K562 (cell line): Measurements from ENCODE around the gene TF. TPM values are rescaled to one million over a fixed set of nuclear protein-coding genes. Genes with fewer than 3 reads are reported as not detected.
A peak's percentile ranks its signal among the peaks of the same experiment; 100 is the strongest.

Source experiments
- ATAC-seq: fragments of 200-7000 bp; cut with Tn5 transposase; 3 replicates; pipeline ENCODE4 v1.9.1; 2020; ENCODE audit warnings: moderate library complexity
- BruUV-seq: library from RNA; stranded (reverse); fragments of 400-500 nt; replicated peaks from 2 replicates; lab custom pipeline; 2021; lab: Mats Ljungman, UMichigan
- CTCF ChIA-PET: fragments of 300-600 bp; formaldehyde crosslinking; extraction: SDS; loops from one replicate; lab custom pipeline; 2021; ENCODE audit warnings: low intra/inter-chr PET ratio; lab: Yijun Ruan, JAX
- POLR2A ChIA-PET: fragments of 300-600, 350-650 bp; sonication (Branson Sonifier 250); formaldehyde crosslinking; extraction: SDS; loops from one replicate; lab custom pipeline; 2021; ENCODE audit warnings: antibody characterized with exemption, inconsistent platforms; lab: Yijun Ruan, JAX
- DNase-seq, 4 experiments: peaks; one replicate each; pipeline versions ENCODE4 v3.0.0 to v3.0.0-alpha.2; 2011 to 2018; ENCODE audit warnings: low spot score in 3 of 4, mixed read lengths in 3 of 4; ENCODE audit errors: extremely low read depth in 1 of 4
- FAIRE-seq: peaks from 2 replicates; lab custom pipeline; 2011; peaks lifted over from hg19 to GRCh38; lab: Jason Lieb, UNC
- H2AFZ ChIP-seq: 2 replicates; pipeline ENCODE4 v1.6.0; 2011; ENCODE audit warnings: low read depth, low read length, control low read depth, inconsistent platforms
- H3K27ac ChIP-seq: fragments of 200-600 bp; 3 replicates; pipeline ENCODE4 v1.8.0; 2011; ENCODE audit warnings: low read depth, mild to moderate bottlenecking, control low read depth, inconsistent platforms, low read length, moderate library complexity, mixed read lengths; ENCODE audit errors: extremely low read depth
- H3K27me3 ChIP-seq, 2 experiments: fragments of 300-600 bp in 1 of 2; 2 replicates in 1 of 2; 3 replicates in 1 of 2; pipeline versions ENCODE4 v1.6.0 to v1.8.0; 2011; ENCODE audit warnings: inconsistent platforms in 2 of 2, low read length in 2 of 2, mild to moderate bottlenecking in 1 of 2, mixed read lengths in 1 of 2, moderate library complexity in 1 of 2; ENCODE audit not compliant: control insufficient read depth in 2 of 2, insufficient read depth in 2 of 2
- H3K36me3 ChIP-seq: fragments of 300-600 bp; 3 replicates; pipeline ENCODE4 v1.8.0; 2011; ENCODE audit warnings: mild to moderate bottlenecking, low read length, inconsistent platforms; ENCODE audit not compliant: control insufficient read depth, insufficient read depth
- H3K4me1 ChIP-seq, 2 experiments: fragments of 200-600 bp in 1 of 2; replicated peaks in 1 of 2; 2 replicates in 1 of 2; 3 replicates in 1 of 2; pipeline versions ENCODE4 v1.5.1 to v1.8.0; 2011; ENCODE audit warnings: inconsistent platforms in 2 of 2, low read length in 2 of 2, mild to moderate bottlenecking in 1 of 2, mixed read lengths in 1 of 2, moderate library complexity in 1 of 2; ENCODE audit not compliant: control insufficient read depth in 2 of 2, insufficient read depth in 2 of 2
- H3K4me2 ChIP-seq: 2 replicates; pipeline ENCODE4 v1.6.1; 2011; ENCODE audit warnings: low read length, control low read depth, inconsistent platforms, mixed read lengths; ENCODE audit not compliant: insufficient read depth
- H3K4me3 ChIP-seq: fragments of 200-600 bp; sonication (generic), shearing (Covaris generic); 2 replicates; pipeline ENCODE4 v1.5.1; 2016; ENCODE audit warnings: control low read depth, inconsistent platforms
- H3K79me2 ChIP-seq: fragments of 200-600 bp; 3 replicates; pipeline ENCODE4 v1.8.0; 2011; ENCODE audit warnings: low read length, inconsistent platforms; ENCODE audit not compliant: control insufficient read depth, insufficient read depth
- H3K9ac ChIP-seq, 2 experiments: 2 replicates each; pipeline versions ENCODE4 v1.6.0 to v1.6.1; 2011; ENCODE audit warnings: low read depth in 2 of 2, low read length in 2 of 2, control low read depth in 1 of 2, inconsistent platforms in 1 of 2, mild to moderate bottlenecking in 1 of 2, mixed read lengths in 1 of 2; ENCODE audit not compliant: insufficient read depth in 1 of 2
- H3K9me1 ChIP-seq: one replicate; pipeline ENCODE4 v1.6.0; 2011; ENCODE audit warnings: inconsistent platforms, mild to moderate bottlenecking, low read length, moderate library complexity; ENCODE audit not compliant: control insufficient read depth, insufficient read depth
- H3K9me3 ChIP-seq: replicated peaks from 2 replicates; pipeline ENCODE4 v1.5.1; 2011; ENCODE audit warnings: low read depth, low read length, inconsistent platforms; ENCODE audit not compliant: control insufficient read depth, insufficient read depth
- H4K20me1 ChIP-seq: replicated peaks from 2 replicates; pipeline ENCODE4 v1.6.1; 2011; ENCODE audit warnings: low read length, inconsistent platforms, mixed read lengths; ENCODE audit not compliant: control insufficient read depth, insufficient read depth
- FIP1L1 ChIP-seq: fragments of 200-400 bp; formaldehyde crosslinking; IDR thresholded peaks from 2 replicates; pipeline ENCODE4 v1.6.1; 2018; ENCODE audit warnings: mild to moderate bottlenecking, low read depth, low read length; ENCODE audit not compliant: poor library complexity, severe bottlenecking
- FUS ChIP-seq: fragments of 200-400 bp; formaldehyde crosslinking; optimal IDR thresholded peaks from 2 replicates; pipeline ENCODE3; 2017; ENCODE audit warnings: low read depth, low read length
- JUND ChIP-seq, 2 experiments: IDR thresholded peaks; 2 replicates in 1 of 2; 3 replicates in 1 of 2; pipeline ENCODE4 v1.6.1; 2011; ENCODE audit warnings: borderline replicate concordance in 2 of 2, low read depth in 2 of 2, low read length in 2 of 2, improper control_type of control experiment in 1 of 2, missing biosample characterization in 1 of 2, missing genetic modification characterization in 1 of 2, missing genetic modification reagents in 1 of 2
- MTA3 ChIP-seq: fragments of 450-650 bp; formaldehyde crosslinking; IDR thresholded peaks from 2 replicates; pipeline ENCODE4 v1.6.1; 2017; ENCODE audit warnings: mild to moderate bottlenecking, borderline replicate concordance
- NKRF ChIP-seq: fragments of 450-650 bp; IDR thresholded peaks from 2 replicates; pipeline ENCODE4 v1.6.1; 2016; ENCODE audit warnings: borderline replicate concordance
- POLR3G ChIP-seq: IDR thresholded peaks from 2 replicates; pipeline ENCODE4 v1.6.1; 2011; ENCODE audit not compliant: insufficient read length, insufficient replicate concordance; ENCODE audit errors: extremely low read depth
- ZBED1 ChIP-seq: IDR thresholded peaks from 2 replicates; pipeline ENCODE4 v1.6.1; 2014
- ZNF197 ChIP-seq: fragments of 200-800 bp; sonication (Bioruptor generic); IDR thresholded peaks from 2 replicates; pipeline ENCODE4 v1.6.1; 2016; ENCODE audit warnings: low read depth, missing genetic modification characterization, missing compliant biosample characterization
- ZNF347 ChIP-seq: fragments of 450-650 bp; formaldehyde crosslinking; IDR thresholded peaks from 2 replicates; pipeline ENCODE4 v1.4.0; 2020; ENCODE audit warnings: low read depth, mild to moderate bottlenecking, moderate library complexity
- ZNF384 ChIP-seq: IDR thresholded peaks from 2 replicates; pipeline ENCODE4 v1.6.1; 2012; ENCODE audit warnings: low read depth, low read length, improper control_type of control experiment
- ZNF41 ChIP-seq: fragments of 250-450 bp; sonication (Bioruptor Pico); conservative IDR thresholded peaks from 2 replicates; pipeline ENCODE4 v1.4.0; 2020; ENCODE audit warnings: mild to moderate bottlenecking
- ZNF436 ChIP-seq: fragments of 250-450, 450-650 bp; sonication (Bioruptor Pico); formaldehyde crosslinking; IDR thresholded peaks from 2 replicates; pipeline ENCODE4 v1.7.0; 2020; ENCODE audit warnings: mild to moderate bottlenecking
- ZNF589 ChIP-seq: fragments of 200-800 bp; sonication (Bioruptor generic); IDR thresholded peaks from 2 replicates; pipeline ENCODE4 v1.6.1; 2016; ENCODE audit warnings: low read depth, missing genetic modification characterization, missing compliant biosample characterization
- ZNF699 ChIP-seq: fragments of 250-450 bp; sonication (Bioruptor Pico); IDR thresholded peaks from 2 replicates; pipeline ENCODE4 v1.8.0; 2021; ENCODE audit warnings: mild to moderate bottlenecking, moderate library complexity; ENCODE audit not compliant: insufficient replicate concordance
- ZNF785 ChIP-seq: fragments of 250-450 bp; sonication (Bioruptor Pico); IDR thresholded peaks from 2 replicates; pipeline ENCODE4 v1.4.0; 2020; ENCODE audit warnings: mild to moderate bottlenecking
- WGBS: fragments of 100-300 bp; shearing (Covaris generic); methylation state at CpG from one replicate; pipeline ENCODE4 v1.1.6; 2016; ENCODE audit warnings: low coverage, mixed read lengths; ENCODE audit not compliant: insufficient coverage; ENCODE audit errors: missing lambda C conversion rate; 5-methylcytosine and 5-hydroxymethylcytosine counted together
- in situ Hi-C: fragments of 300-500 bp; cut with MboI; formaldehyde crosslinking; loops from 4 replicates; pipeline ENCODE4 v1.15.0; 2018; ENCODE audit warnings: inconsistent platforms, mixed read lengths
- intact Hi-C: fragments of 100-400 bp; cut with micrococcal nuclease; formaldehyde crosslinking; loops from 2 replicates; pipeline ENCODE4 v1.14.2; 2022
- polyA plus RNA-seq, 8 experiments: library from polyadenylated mRNA; depleted of rRNA in 4 of 8; stranded (reverse) in 5 of 8; unstranded in 3 of 8; fragments of >200 nt; fragmentation: Nextera tagmentation in 2 of 8; fragmentation: Illumina TruSeq in 1 of 8; extraction: Ambion mirVana in 2 of 8; extraction: Trizol in 1 of 8; gene quantifications; 2 replicates each; pipeline versions ENCODE4 v1.2.1 to v1.2.3, GENCODE V29; 2011 to 2014; ENCODE audit warnings: inconsistent platforms in 1 of 8, missing spikeins in 1 of 8
- total RNA-seq, 7 experiments: library from RNA; depleted of rRNA in 6 of 7; stranded (reverse); fragments of >200 nt in 6 of 7; fragmentation: Illumina TruSeq in 2 of 7; extraction: Trizol in 2 of 7; gene quantifications; 2 replicates each; pipeline versions ENCODE4 v1.2.1 to v1.2.3, GENCODE V29; 2011 to 2021; ENCODE audit warnings: low replicate concordance in 1 of 7

The TF gene
- total and polyA plus RNA-seq, 9 of the 15 experiments (the other 6 are each of a cell fraction or from before 2014, with no cell fraction given), result 0.09 to 9.2 (median 3.1) TPM

GRCh38 chr3:133820889-133821675, 74.9 kb downstream of the TF start (continued):
- TF ChIP-seq NKRF, result no peak

- no TSS peak for BruUV-seq
- FAIRE-seq, result peak; percentile 29
- Histone ChIP-seq H3K27me3 (no peaks in the 10 kb centered on the region), H3K4me3 (no peak overlapping the region), H3K4me1 (peaks cover 0 to 4% of the 10 kb centered on the region in 2 experiments; a peak in 3 of 5 replicates), H3K36me3 (peaks cover 79% of the 10 kb centered on the region), H4K20me1 (peaks cover 5% of the 10 kb centered on the region; the same call in 1 of the 2 replicates), H3K9ac (no peak overlapping the region), H3K79me2 (no peaks in the 10 kb centered on the region), H3K9me1 (no peaks in the 10 kb centered on the region), H3K4me2 (no peak overlapping the region), H3K9me3 (no peaks in the 10 kb centered on the region), H3K27ac (no peak overlapping the region), H2AFZ (no peak overlapping the region)
- peak; percentile 83 for ATAC-seq
- ChIA-PET POLR2A (interaction anchor here (1.3 kb wide), 1 partner anchor 53 kb away, joined by 3 read pairs; no protein-coding TSS in a partner anchor), CTCF (interaction anchor here (0.5 kb wide), 1 partner anchor 1893 kb away, joined by 4 read pairs; no protein-coding TSS in a partner anchor)
- in situ Hi-C loops (loop anchor here (5.0 to 25.0 kb wide), 4 partner anchors 105 to 1085 kb away; partner anchors contain the start of genes ANAPC13, CEP63 and TMEM108), intact Hi-C loops (no loop called here)
- WGBS, result 77% methylated on average over 7 of the region's 8 CpGs
- DNase-seq, result peak; percentile 24 to 59 (median 30)
- TF ChIP-seq ZNF41 (CRISPR knock-in tag), result no peak
- TF ChIP-seq FIP1L1, result no peak
- TF ChIP-seq ZNF197 (CRISPR knock-in tag), result no peak
- no peak for TF ChIP-seq ZNF436 (CRISPR knock-in tag)
- peak; percentile 80 for TF ChIP-seq JUND (IDR thresholded peaks at IDR 0.05; ENCODE audit: borderline replicate concordance, low read depth, low read length)
- peak; percentile 86; the same call in 2 of the 3 replicates for TF ChIP-seq JUND (tag; IDR thresholded peaks at IDR 0.05; ENCODE audit: borderline replicate concordance, low read depth, low read length)
- TF ChIP-seq FUS, result no peak
- TF ChIP-seq ZNF589 (CRISPR knock-in tag), result no peak
- no peak for TF ChIP-seq ZNF785 (CRISPR knock-in tag)
- no peak for TF ChIP-seq POLR3G
- TF ChIP-seq ZBED1, result no peak
- TF ChIP-seq ZNF347, result no peak
- TF ChIP-seq ZNF699, result no peak
- no peak for TF ChIP-seq ZNF384
- TF ChIP-seq MTA3, result no peak
Observed at GRCh38 chr3:133821767-133822638, 75.8 kb downstream of the TF start.
